ENCODE measurements around the gene OTUD6A.

OTUD6A gene

GRCh38 chrX:70062076-70062475 is at the start of gene OTUD6A:
Gene OTUD6A (plus strand): TSS chrX:70062457. CDS start chrX:70062525, 68 bp downstream.
- DNase-seq = no peak

GRCh38 chrX:70012756-70013155 is 49.5 kb upstream of the OTUD6A start:
- no peak for DNase-seq

GRCh38 chrX:70013466-70014381 is 48.5 kb upstream of the OTUD6A start:
- no peak for DNase-seq

GRCh38 chrX:70016513-70016912 is 45.7 kb upstream of the OTUD6A start:
- no peak for DNase-seq

GRCh38 chrX:70022616-70023015 is 39.6 kb upstream of the OTUD6A start:
- DNase-seq = no peak

- DNase-seq = no peak
Observed at GRCh38 chrX:70025464-70025863, 36.8 kb upstream of the OTUD6A start.

GRCh38 chrX:70026112-70026850 is 36.0 kb upstream of the OTUD6A start:
- no peak for DNase-seq

- no peak for DNase-seq
Observed at GRCh38 chrX:70026851-70027200, 35.4 kb upstream of the OTUD6A start.

GRCh38 chrX:70029863-70030262 is 32.4 kb upstream of the OTUD6A start:
- DNase-seq = no peak

GRCh38 chrX:70030301-70030767 is 31.9 kb upstream of the OTUD6A start:
- DNase-seq = no peak

- no peak for DNase-seq
Observed at GRCh38 chrX:70032792-70033191, 29.5 kb upstream of the OTUD6A start.

GRCh38 chrX:70033348-70034051 is 28.8 kb upstream of the OTUD6A start:
- DNase-seq = no peak

- DNase-seq = no peak
Observed at GRCh38 chrX:70034646-70035045, 27.6 kb upstream of the OTUD6A start.

GRCh38 chrX:70038515-70038914 is 23.7 kb upstream of the OTUD6A start:
- DNase-seq = no peak

GRCh38 chrX:70038951-70039350 is 23.3 kb upstream of the OTUD6A start:
- DNase-seq = no peak

GRCh38 chrX:70039758-70040157 is 22.5 kb upstream of the OTUD6A start:
- DNase-seq = no peak

- no peak for DNase-seq
Observed at GRCh38 chrX:70041993-70042392, 20.3 kb upstream of the OTUD6A start.

- no peak for DNase-seq
Observed at GRCh38 chrX:70042399-70043371, 19.6 kb upstream of the OTUD6A start.

- DNase-seq = no peak
Observed at GRCh38 chrX:70043685-70044084, 18.6 kb upstream of the OTUD6A start.

- DNase-seq = no peak
Observed at GRCh38 chrX:70044541-70045245, 17.6 kb upstream of the OTUD6A start.

GRCh38 chrX:70046978-70047377 is 15.3 kb upstream of the OTUD6A start:
- DNase-seq = no peak

GRCh38 chrX:70049406-70049805 is 12.9 kb upstream of the OTUD6A start:
- DNase-seq = no peak
